Colonic mucosa (tissue), 2 donors: ENCODE results near the gene GRAMD1C. TPM values are rescaled to one million over a fixed set of nuclear protein-coding genes. Genes with fewer than 3 reads are reported as not detected.

Experiments
- total RNA-seq, 2 donors: library from RNA; stranded (reverse); fragmentation: NEBNext Ultra II Directional in 1 of 2; extraction: Animal tissue kit (Norgen Biotek cat#: 25700) in 1 of 2; gene quantifications; one replicate each; pipeline ENCODE4 v1.2.1, GENCODE V29; 2021
- donor health status: DM: no; HTN: no; CAD: no.
- donor health status: DM: no; HTN: no; CAD: no.

GRAMD1C gene
- total RNA-seq, 2 donors from 2014 or later = 4.1 to 10.2 TPM

Other genes with a start within 250 kb of the GRAMD1C start
- 10 to 100 TPM; 18.4 to 22.7 TPM for gene USF3, start 142.1 kb upstream of the GRAMD1C start, total RNA-seq
- 100 to 1,000 TPM; 107 to 124 TPM for gene NAA50, start 92.5 kb upstream of the GRAMD1C start, total RNA-seq
- gene ATP6V1A, start 91.8 kb upstream of the GRAMD1C start, total RNA-seq = 10 to 100 TPM; 79.1 to 93.4 TPM
- 10 to 100 TPM; 31.3 to 33.2 TPM for gene ZDHHC23, start 109.2 kb downstream of the GRAMD1C start, total RNA-seq
- gene CCDC191, start 217.7 kb downstream of the GRAMD1C start, total RNA-seq = 1 to 10 TPM; 3.1 TPM
- gene QTRT2, start 217.9 kb downstream of the GRAMD1C start, total RNA-seq = 10 to 100 TPM; 20.3 to 25.6 TPM